NT2/D1 (cell line): ENCODE measurements around the gene STARD9.

Source experiments
- YY1 ChIP-seq: IDR thresholded peaks from 2 replicates; pipeline ENCODE4 v1.6.1; 2011; ENCODE audit not compliant: insufficient read length, insufficient read depth
- ZNF274 ChIP-seq: IDR thresholded peaks from 2 replicates; pipeline ENCODE4 v1.6.1; 2011; ENCODE audit warnings: mild to moderate bottlenecking, low read depth, low read length

DNA sequence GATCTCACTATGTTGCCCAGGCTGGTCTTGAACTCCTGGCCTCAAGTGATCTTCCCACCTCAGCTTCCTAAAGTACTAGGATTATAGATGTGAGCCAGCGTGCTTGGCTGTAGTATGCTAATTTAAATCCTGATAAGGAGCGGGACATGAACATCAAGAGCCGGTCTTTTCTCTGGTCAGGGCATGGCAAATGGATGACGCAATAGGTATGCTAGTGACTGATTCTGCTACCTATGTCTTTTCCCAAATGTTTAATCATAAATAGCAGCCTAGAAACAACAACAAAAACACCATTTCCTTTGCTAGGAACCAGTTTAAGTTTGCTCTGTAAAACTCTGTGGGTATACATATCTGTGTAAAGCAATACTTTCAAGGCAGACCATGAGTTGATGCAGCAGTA is 64.7 kb downstream of the STARD9 start:
- TF ChIP-seq ZNF274 = no peak
- TF ChIP-seq YY1 = no peak
